ENCODE results near the gene TXLNB. TPM values are rescaled to one million over a fixed set of nuclear protein-coding genes. Genes with fewer than 3 reads are reported as not detected.

TXLNB gene
- total and polyA plus RNA-seq, 2 of the 4 experiments (the other 2 are of a cell fraction) = under 0.01 to 0.05 TPM

GRCh38 chr6:139277161-139277560, 14.6 kb downstream of the TXLNB start:
- Histone ChIP-seq H3K4me2 (ENCODE audit: low read depth, low read length) (no peak overlapping the region), H4K91ac (ENCODE audit: insufficient read depth, low read depth, low read length) (no peak overlapping the region), H2AK9ac (replicated peaks; ENCODE audit: low read depth, low read length, poor library complexity) (no peak overlapping the region), H3K36me3 (ENCODE audit: control insufficient read depth, insufficient read depth, low read length) (no peaks in the 10 kb centered on the region), H3K4me1 (ENCODE audit: control insufficient read depth, insufficient read depth, low read length) (no peaks in the 10 kb centered on the region), H3K4ac (ENCODE audit: low read depth, low read length) (no peak overlapping the region), H3K9ac (ENCODE audit: low read depth, low read length) (no peak overlapping the region), H2AFZ (replicated peaks; ENCODE audit: low read length, poor library complexity) (no peak overlapping the region), H4K20me1 (ENCODE audit: insufficient read depth, low read length) (no peaks in the 10 kb centered on the region), H4K5ac (ENCODE audit: low read depth, low read length) (no peak overlapping the region), H4K8ac (ENCODE audit: low read depth in 2 of 2, low read length in 2 of 2) (no peak overlapping the region), H2BK120ac (ENCODE audit: low read depth, low read length) (no peak overlapping the region), H2BK5ac (ENCODE audit: low read depth, low read length, poor library complexity, severe bottlenecking) (no peak overlapping the region), H3K4me3 (ENCODE audit: insufficient read depth, low read depth, low read length) (no peak overlapping the region), H3K27me3 (ENCODE audit: control insufficient read depth, insufficient read depth, low read length) (no peaks in the 10 kb centered on the region), H3K27ac (ENCODE audit: insufficient read depth, low read length) (no peak overlapping the region), H3K9me3 (ENCODE audit: control insufficient read depth, insufficient read depth, low read length) (no peaks in the 10 kb centered on the region), H2AK5ac (ENCODE audit: low read depth, low read length) (no peak overlapping the region), H3K79me1 (ENCODE audit: low read depth in 1 of 2, low read length in 2 of 2) (no peaks in the 10 kb centered on the region), H2BK20ac (ENCODE audit: low read depth, low read length) (no peak overlapping the region), H3K18ac (ENCODE audit: low read depth, low read length) (no peak overlapping the region), H3K56ac (ENCODE audit: extremely low read depth, insufficient read depth, low read length) (no peak overlapping the region), H3K9me1 (ENCODE audit: insufficient read depth, low read length) (no peaks in the 10 kb centered on the region), H3K23ac (ENCODE audit: low read depth, low read length) (no peak overlapping the region), H3K14ac (replicated peaks; ENCODE audit: low read depth, low read length) (no peak overlapping the region), H2BK15ac (ENCODE audit: low read depth, low read length) (no peak overlapping the region)
- POLR2A ChIA-PET (ENCODE audit: unreplicated experiment) = no interaction called here
- WGBS, 2 experiments (ENCODE audit: extremely low coverage in 2 of 2, insufficient read length in 1 of 2) = 82% methylated on average over 4 of the region's 7 CpGs; no CpG with 5 or more reads in 1 of the 2 experiments
- no TSS peak for BruUV-seq (replicated peaks)
- ATAC-seq (ENCODE audit: low read depth) (no peak), DNase-seq (no peak)
- no peak for TF ChIP-seq CEBPB (IDR thresholded peaks at IDR 0.05; ENCODE audit: low read depth, low read length)
- no peak for TF ChIP-seq RFX5 (IDR thresholded peaks at IDR 0.05; ENCODE audit: low read depth, low read length)
- no peak for TF ChIP-seq MXI1 (IDR thresholded peaks at IDR 0.05; ENCODE audit: borderline replicate concordance, low read depth, low read length)
- TF ChIP-seq, protein P1, sequence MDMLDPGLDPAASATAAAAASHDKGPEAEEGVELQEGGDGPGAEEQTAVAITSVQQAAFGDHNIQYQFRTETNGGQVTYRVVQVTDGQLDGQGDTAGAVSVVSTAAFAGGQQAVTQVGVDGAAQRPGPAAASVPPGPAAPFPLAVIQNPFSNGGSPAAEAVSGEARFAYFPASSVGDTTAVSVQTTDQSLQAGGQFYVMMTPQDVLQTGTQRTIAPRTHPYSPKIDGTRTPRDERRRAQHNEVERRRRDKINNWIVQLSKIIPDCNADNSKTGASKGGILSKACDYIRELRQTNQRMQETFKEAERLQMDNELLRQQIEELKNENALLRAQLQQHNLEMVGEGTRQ (IDR thresholded peaks at IDR 0.05; ENCODE audit: low read depth, low read length) = no peak
- no peak for TF ChIP-seq CHD1 (IDR thresholded peaks at IDR 0.05; ENCODE audit: low read depth, low read length)
- TF ChIP-seq NFE2L2 (IDR thresholded peaks at IDR 0.05; ENCODE audit: low read depth, low read length) = no peak
- no peak for TF ChIP-seq FOS (IDR thresholded peaks at IDR 0.05; ENCODE audit: low read depth, low read length)
- TF ChIP-seq MAZ (IDR thresholded peaks at IDR 0.05; ENCODE audit: borderline replicate concordance, low read depth, low read length) = no peak
- CTCF ChIA-PET = no interaction called here
- dilution Hi-C loops (cut with HindIII; ENCODE audit: low sequenced_read_pairs, unreplicated experiment) = no loop called here
- in situ Hi-C loops (cut with MboI; ENCODE audit: low sequenced_read_pairs) = no loop called here
- intact Hi-C loops (cut with micrococcal nuclease) = no loop called here
